ENCODE measurements around the gene ZBTB4.
A peak's percentile ranks its signal among the peaks of the same experiment; 100 is the strongest.

The ZBTB4 gene

GRCh38 chr17:7436556-7437368 lies 42.7 kb downstream of the ZBTB4 start:
- no peaks in the 10 kb centered on the region for H3K36me3 ChIP-seq (ENCODE audit: control insufficient read depth, insufficient read depth, low read length)
- no peaks in the 10 kb centered on the region for H3K9me3 ChIP-seq (ENCODE audit: control insufficient read depth, low read length)
- H3K4me3 ChIP-seq (ENCODE audit: insufficient read depth, low read depth, low read length, poor library complexity, severe bottlenecking), result peak overlapping the region; percentile 63
- peak; percentile 61 to 68 (median 65) for DNase-seq
- H3K4me1 ChIP-seq (ENCODE audit: control insufficient read depth, insufficient read depth, low read length, poor library complexity, severe bottlenecking), result peaks cover 52% of the 10 kb centered on the region
- peak overlapping the region; percentile 82 for H3K27ac ChIP-seq (ENCODE audit: insufficient read depth, low read length, poor library complexity, severe bottlenecking)
- peaks cover 31% of the 10 kb centered on the region for H3K27me3 ChIP-seq (replicated peaks; ENCODE audit: control insufficient read depth, insufficient read depth, low read length, poor library complexity, severe bottlenecking)

GRCh38 chr17:7435676-7436555 lies 43.5 kb downstream of the ZBTB4 start:
- H3K27me3 ChIP-seq (replicated peaks; ENCODE audit: control insufficient read depth, insufficient read depth, low read length, poor library complexity, severe bottlenecking), result peaks cover 26% of the 10 kb centered on the region
- no peaks in the 10 kb centered on the region for H3K36me3 ChIP-seq (ENCODE audit: control insufficient read depth, insufficient read depth, low read length)
- DNase-seq, result peak; percentile 35 to 53 (median 51)
- peaks cover 51% of the 10 kb centered on the region for H3K4me1 ChIP-seq (ENCODE audit: control insufficient read depth, insufficient read depth, low read length, poor library complexity, severe bottlenecking)
- H3K4me3 ChIP-seq (ENCODE audit: insufficient read depth, low read depth, low read length, poor library complexity, severe bottlenecking), result peak overlapping the region; percentile 63
- no peaks in the 10 kb centered on the region for H3K9me3 ChIP-seq (ENCODE audit: control insufficient read depth, low read length)
- peak overlapping the region; percentile 82 for H3K27ac ChIP-seq (ENCODE audit: insufficient read depth, low read length, poor library complexity, severe bottlenecking)

GRCh38 chr17:7432296-7432695 lies 47.1 kb downstream of the ZBTB4 start:
- no peaks in the 10 kb centered on the region for H3K9me3 ChIP-seq (ENCODE audit: control insufficient read depth, low read length)
- peaks cover 18% of the 10 kb centered on the region for H3K4me1 ChIP-seq (ENCODE audit: control insufficient read depth, insufficient read depth, low read length, poor library complexity, severe bottlenecking)
- no peak overlapping the region for H3K27ac ChIP-seq (ENCODE audit: insufficient read depth, low read length, poor library complexity, severe bottlenecking)
- no peak overlapping the region for H3K4me3 ChIP-seq (ENCODE audit: insufficient read depth, low read depth, low read length, poor library complexity, severe bottlenecking)
- DNase-seq, result no peak
- no peaks in the 10 kb centered on the region for H3K36me3 ChIP-seq (ENCODE audit: control insufficient read depth, insufficient read depth, low read length)
- H3K27me3 ChIP-seq (replicated peaks; ENCODE audit: control insufficient read depth, insufficient read depth, low read length, poor library complexity, severe bottlenecking), result no peaks in the 10 kb centered on the region

- peaks cover 10% of the 10 kb centered on the region for H3K4me1 ChIP-seq (ENCODE audit: control insufficient read depth, insufficient read depth, low read length, poor library complexity, severe bottlenecking)
- H3K4me3 ChIP-seq (ENCODE audit: insufficient read depth, low read depth, low read length, poor library complexity, severe bottlenecking), result no peak overlapping the region
- no peak for DNase-seq
These were observed 48.2 kb downstream of the ZBTB4 start for GRCh38 chr17:7431231-7431630.

GRCh38 chr17:7429722-7430121 lies 49.7 kb downstream of the ZBTB4 start:
- no peak overlapping the region for H3K4me3 ChIP-seq (ENCODE audit: insufficient read depth, low read depth, low read length, poor library complexity, severe bottlenecking)
- no peak for DNase-seq
- no peaks in the 10 kb centered on the region for H3K36me3 ChIP-seq (ENCODE audit: control insufficient read depth, insufficient read depth, low read length)

More at GRCh38 chr17:7431231-7431630, 48.2 kb downstream of the ZBTB4 start:
- Histone ChIP-seq H3K27ac (ENCODE audit: insufficient read depth, low read length, poor library complexity, severe bottlenecking) (no peak overlapping the region), H3K36me3 (ENCODE audit: control insufficient read depth, insufficient read depth, low read length) (no peaks in the 10 kb centered on the region), H3K27me3 (replicated peaks; ENCODE audit: control insufficient read depth, insufficient read depth, low read length, poor library complexity, severe bottlenecking) (no peaks in the 10 kb centered on the region), H3K9me3 (ENCODE audit: control insufficient read depth, low read length) (no peaks in the 10 kb centered on the region)

GRCh38 chr17:7428557-7428956 lies 50.9 kb downstream of the ZBTB4 start, which contains the start of gene SPEM3:
Gene SPEM3, plus strand, starts transcription at chr17:7428857. Its CDS starts 46 bp downstream, at chr17:7428903.
- Histone ChIP-seq H3K4me3 (ENCODE audit: insufficient read depth, low read depth, low read length, poor library complexity, severe bottlenecking) (no peak within 1 kb of the TSS), H3K9me3 (ENCODE audit: control insufficient read depth, low read length) (no peaks in the 10 kb centered on the region), H3K36me3 (ENCODE audit: control insufficient read depth, insufficient read depth, low read length) (no peaks in the 10 kb centered on the region), H3K27ac (ENCODE audit: insufficient read depth, low read length, poor library complexity, severe bottlenecking) (no peak within 1 kb of the TSS), H3K27me3 (replicated peaks; ENCODE audit: control insufficient read depth, insufficient read depth, low read length, poor library complexity, severe bottlenecking) (no peaks in the 10 kb centered on the region), H3K4me1 (ENCODE audit: control insufficient read depth, insufficient read depth, low read length, poor library complexity, severe bottlenecking) (no peaks in the 10 kb centered on the region)
- DNase-seq, result no peak

More at GRCh38 chr17:7429722-7430121, 49.7 kb downstream of the ZBTB4 start:
- Histone ChIP-seq H3K4me1 (ENCODE audit: control insufficient read depth, insufficient read depth, low read length, poor library complexity, severe bottlenecking) (no peaks in the 10 kb centered on the region), H3K27me3 (replicated peaks; ENCODE audit: control insufficient read depth, insufficient read depth, low read length, poor library complexity, severe bottlenecking) (no peaks in the 10 kb centered on the region), H3K9me3 (ENCODE audit: control insufficient read depth, low read length) (no peaks in the 10 kb centered on the region), H3K27ac (ENCODE audit: insufficient read depth, low read length, poor library complexity, severe bottlenecking) (no peak overlapping the region)

GRCh38 chr17:7427549-7427948 lies 51.9 kb downstream of the ZBTB4 start:
- H3K27me3 ChIP-seq (replicated peaks; ENCODE audit: control insufficient read depth, insufficient read depth, low read length, poor library complexity, severe bottlenecking), result no peaks in the 10 kb centered on the region
- no peaks in the 10 kb centered on the region for H3K9me3 ChIP-seq (ENCODE audit: control insufficient read depth, low read length)
- no peak for DNase-seq
- H3K4me1 ChIP-seq (ENCODE audit: control insufficient read depth, insufficient read depth, low read length, poor library complexity, severe bottlenecking), result no peaks in the 10 kb centered on the region
- no peaks in the 10 kb centered on the region for H3K36me3 ChIP-seq (ENCODE audit: control insufficient read depth, insufficient read depth, low read length)
- no peak overlapping the region for H3K27ac ChIP-seq (ENCODE audit: insufficient read depth, low read length, poor library complexity, severe bottlenecking)
- no peak overlapping the region for H3K4me3 ChIP-seq (ENCODE audit: insufficient read depth, low read depth, low read length, poor library complexity, severe bottlenecking)

- Histone ChIP-seq H3K36me3 (ENCODE audit: control insufficient read depth, insufficient read depth, low read length) (no peaks in the 10 kb centered on the region), H3K27ac (ENCODE audit: insufficient read depth, low read length, poor library complexity, severe bottlenecking) (no peak overlapping the region), H3K9me3 (ENCODE audit: control insufficient read depth, low read length) (no peaks in the 10 kb centered on the region), H3K27me3 (replicated peaks; ENCODE audit: control insufficient read depth, insufficient read depth, low read length, poor library complexity, severe bottlenecking) (no peaks in the 10 kb centered on the region), H3K4me1 (ENCODE audit: control insufficient read depth, insufficient read depth, low read length, poor library complexity, severe bottlenecking) (no peaks in the 10 kb centered on the region), H3K4me3 (ENCODE audit: insufficient read depth, low read depth, low read length, poor library complexity, severe bottlenecking) (no peak overlapping the region)
- DNase-seq, result no peak
These were observed 52.4 kb downstream of the ZBTB4 start for GRCh38 chr17:7426896-7427489.

- Histone ChIP-seq H3K4me1 (ENCODE audit: control insufficient read depth, insufficient read depth, low read length, poor library complexity, severe bottlenecking) (no peaks in the 10 kb centered on the region), H3K9me3 (ENCODE audit: control insufficient read depth, low read length) (no peaks in the 10 kb centered on the region), H3K4me3 (ENCODE audit: insufficient read depth, low read depth, low read length, poor library complexity, severe bottlenecking) (no peak overlapping the region), H3K27ac (ENCODE audit: insufficient read depth, low read length, poor library complexity, severe bottlenecking) (no peak overlapping the region), H3K27me3 (replicated peaks; ENCODE audit: control insufficient read depth, insufficient read depth, low read length, poor library complexity, severe bottlenecking) (no peaks in the 10 kb centered on the region), H3K36me3 (ENCODE audit: control insufficient read depth, insufficient read depth, low read length) (no peaks in the 10 kb centered on the region)
- DNase-seq, result no peak
These were observed 53.1 kb downstream of the ZBTB4 start for GRCh38 chr17:7426203-7426863.
